22Rv1 (cell line): ENCODE data around the gene CC2D2A.

Source experiments
- ZFX ChIP-seq: fragments of 450-650 bp; IDR thresholded peaks from 2 replicates; pipeline ENCODE4 v1.6.1; 2017; ENCODE audit warnings: antibody characterized with exemption, borderline replicate concordance
- TF ChIP-seq, protein P1 (sequence below): fragments of 450-650 bp; IDR thresholded peaks from 2 replicates; pipeline ENCODE4 v1.5.1; 2017; ENCODE audit warnings: mild to moderate bottlenecking

DNA sequence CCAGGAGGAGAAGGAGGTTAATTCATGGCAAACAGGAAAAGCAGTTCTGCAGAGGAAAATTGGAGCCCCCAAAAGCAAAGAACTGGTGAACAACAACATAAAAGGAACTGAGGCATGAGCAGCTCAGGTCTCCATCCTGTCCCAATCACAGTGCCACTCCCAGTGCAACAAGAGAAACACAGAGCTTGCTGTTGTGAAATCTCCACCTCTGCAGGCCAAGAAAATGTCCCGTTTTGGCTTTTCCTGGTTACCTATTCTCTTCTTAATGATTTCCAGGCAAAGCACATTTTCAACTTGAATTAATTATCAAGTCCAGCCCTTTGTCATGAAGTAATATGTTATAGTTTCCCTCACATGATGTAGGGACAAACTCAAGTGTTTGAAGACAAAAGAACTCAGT lies 41.1 kb upstream of the CC2D2A start:
- TF ChIP-seq, protein P1, sequence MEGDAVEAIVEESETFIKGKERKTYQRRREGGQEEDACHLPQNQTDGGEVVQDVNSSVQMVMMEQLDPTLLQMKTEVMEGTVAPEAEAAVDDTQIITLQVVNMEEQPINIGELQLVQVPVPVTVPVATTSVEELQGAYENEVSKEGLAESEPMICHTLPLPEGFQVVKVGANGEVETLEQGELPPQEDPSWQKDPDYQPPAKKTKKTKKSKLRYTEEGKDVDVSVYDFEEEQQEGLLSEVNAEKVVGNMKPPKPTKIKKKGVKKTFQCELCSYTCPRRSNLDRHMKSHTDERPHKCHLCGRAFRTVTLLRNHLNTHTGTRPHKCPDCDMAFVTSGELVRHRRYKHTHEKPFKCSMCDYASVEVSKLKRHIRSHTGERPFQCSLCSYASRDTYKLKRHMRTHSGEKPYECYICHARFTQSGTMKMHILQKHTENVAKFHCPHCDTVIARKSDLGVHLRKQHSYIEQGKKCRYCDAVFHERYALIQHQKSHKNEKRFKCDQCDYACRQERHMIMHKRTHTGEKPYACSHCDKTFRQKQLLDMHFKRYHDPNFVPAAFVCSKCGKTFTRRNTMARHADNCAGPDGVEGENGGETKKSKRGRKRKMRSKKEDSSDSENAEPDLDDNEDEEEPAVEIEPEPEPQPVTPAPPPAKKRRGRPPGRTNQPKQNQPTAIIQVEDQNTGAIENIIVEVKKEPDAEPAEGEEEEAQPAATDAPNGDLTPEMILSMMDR: no peak
- no peak for TF ChIP-seq ZFX
